ENCODE measurements around the gene CSTB.

CSTB gene

GRCh38 chr21:43811262-43812105 lies 35.4 kb upstream of the CSTB start:
- DNase-seq (ENCODE audit: extremely low read depth in 1 of 2, low read depth in 1 of 2): no peak

DNA sequence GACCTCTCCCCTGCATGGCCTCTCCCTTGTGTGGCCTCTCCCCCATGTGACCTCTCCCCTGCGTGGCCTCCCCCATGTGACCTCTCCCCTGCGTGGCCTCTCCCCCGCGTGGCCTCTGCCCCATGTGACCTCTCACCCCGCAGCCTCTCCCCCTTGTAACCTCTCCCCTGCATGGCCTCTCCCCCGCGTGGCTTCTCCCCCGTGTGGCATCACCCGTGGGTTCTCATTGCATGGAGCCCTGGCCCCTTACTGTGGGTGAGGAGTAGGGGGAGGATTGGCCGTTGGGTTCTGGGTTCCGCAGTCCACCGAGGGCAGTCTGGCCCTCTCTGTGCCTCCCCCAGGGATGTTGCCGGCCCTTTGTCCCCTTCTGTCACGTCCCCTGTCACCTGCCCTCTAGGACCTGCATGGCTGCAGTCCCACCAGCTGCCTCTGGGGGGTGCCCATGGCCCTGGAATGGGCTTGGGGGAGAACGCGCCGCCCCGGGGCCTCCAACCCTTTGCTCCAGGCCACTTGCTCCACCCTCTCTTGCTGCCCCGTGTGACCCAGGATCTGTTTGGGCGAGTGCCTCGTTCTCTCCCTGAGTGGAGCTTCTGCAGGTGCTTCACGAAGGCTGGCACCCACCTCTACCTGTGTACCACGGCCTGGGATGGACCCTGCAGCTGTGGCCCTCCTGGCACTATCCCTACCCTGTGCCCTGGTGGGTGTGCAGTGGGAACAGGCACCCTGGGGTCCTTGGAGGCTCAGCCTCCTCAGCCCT lies 34.6 kb upstream of the CSTB start:
- DNase-seq (ENCODE audit: extremely low read depth in 1 of 2, low read depth in 1 of 2): peak; percentile 60 to 79

DNA sequence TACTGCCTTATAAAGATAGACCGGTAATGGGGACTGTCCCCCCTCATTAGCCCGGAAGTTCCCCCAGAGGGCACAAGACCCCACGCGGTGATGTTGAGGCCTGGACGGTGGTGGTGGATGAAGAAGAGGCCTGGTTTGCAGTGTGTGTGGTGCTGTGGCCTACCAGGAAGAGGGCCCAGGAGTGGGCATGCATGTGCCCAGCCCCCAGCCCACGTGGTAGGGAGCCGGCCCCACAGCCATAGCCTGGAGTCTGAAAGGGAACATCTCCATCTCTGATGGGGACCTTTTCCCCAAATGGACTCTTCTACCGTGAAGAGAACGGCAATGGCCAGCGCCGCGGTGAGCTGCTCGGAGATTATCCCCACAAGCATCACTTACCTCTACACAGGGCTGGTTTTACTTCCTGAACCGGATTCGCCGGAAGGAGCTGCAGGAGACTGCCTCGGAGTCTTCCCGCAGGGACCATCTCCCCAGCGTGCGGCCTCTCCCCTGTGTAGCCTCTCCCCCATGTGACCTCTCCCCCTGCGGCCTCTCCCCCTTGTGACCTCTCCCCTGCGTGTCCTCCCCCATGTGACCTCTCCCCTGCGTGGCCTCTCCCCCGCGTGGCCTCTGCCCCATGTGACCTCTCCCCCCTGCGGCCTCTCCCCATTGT lies 33.9 kb upstream of the CSTB start:
- no peak for DNase-seq (ENCODE audit: extremely low read depth in 1 of 2, low read depth in 1 of 2)

- DNase-seq (ENCODE audit: extremely low read depth in 1 of 2, low read depth in 1 of 2): no peak
These were observed 33.3 kb upstream of the CSTB start for GRCh38 chr21:43809346-43809799.

- no peak for DNase-seq (ENCODE audit: extremely low read depth in 1 of 2, low read depth in 1 of 2)
These were observed 32.7 kb upstream of the CSTB start for GRCh38 chr21:43808832-43809251.

GRCh38 chr21:43808367-43808766 lies 32.3 kb upstream of the CSTB start:
- DNase-seq (ENCODE audit: extremely low read depth in 1 of 2, low read depth in 1 of 2): no peak

DNA sequence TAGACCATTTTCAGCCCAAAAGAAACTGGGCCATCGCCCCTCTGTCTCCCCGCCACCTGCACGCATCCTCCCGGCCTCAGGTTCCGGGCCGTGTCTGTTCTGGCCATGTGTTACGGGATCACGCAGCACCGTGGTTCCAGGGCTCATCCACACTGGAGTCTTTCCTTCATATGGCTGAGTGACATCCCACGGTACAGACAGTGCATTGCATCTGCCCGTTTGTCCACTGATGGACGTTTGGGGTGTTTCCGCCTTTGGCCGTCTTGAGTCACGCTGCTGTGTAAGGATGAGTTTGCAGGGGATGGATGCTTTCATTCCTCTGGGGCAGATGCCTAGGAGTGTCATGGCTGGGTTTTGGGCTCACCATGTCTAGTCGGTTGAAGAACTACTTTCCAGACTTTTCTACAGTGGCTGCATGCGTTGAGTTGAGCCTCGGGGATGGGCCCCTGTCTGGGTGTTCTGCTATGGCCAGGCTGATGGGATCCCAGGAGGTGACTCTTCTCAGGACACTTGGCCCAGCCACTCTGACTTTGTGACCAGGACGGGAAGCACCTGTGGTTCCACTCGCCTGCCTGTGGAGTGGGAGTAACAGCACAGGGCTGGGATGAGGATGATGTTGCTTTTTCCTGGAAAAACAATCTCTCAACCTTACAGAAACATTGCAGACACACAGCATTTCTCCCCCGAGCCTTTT lies 30.1 kb upstream of the CSTB start:
- no peak for DNase-seq (ENCODE audit: extremely low read depth in 1 of 2, low read depth in 1 of 2)

- DNase-seq (ENCODE audit: extremely low read depth in 1 of 2, low read depth in 1 of 2): no peak
These were observed 29.2 kb upstream of the CSTB start for GRCh38 chr21:43805275-43805800.

GRCh38 chr21:43803558-43804300 lies 27.6 kb upstream of the CSTB start:
- DNase-seq (ENCODE audit: extremely low read depth in 1 of 2, low read depth in 1 of 2): no peak

GRCh38 chr21:43802713-43803313 lies 26.7 kb upstream of the CSTB start:
- DNase-seq (ENCODE audit: extremely low read depth in 1 of 2, low read depth in 1 of 2): no peak

GRCh38 chr21:43801006-43801783 lies 25.1 kb upstream of the CSTB start:
- no peak for DNase-seq (ENCODE audit: extremely low read depth in 1 of 2, low read depth in 1 of 2)

GRCh38 chr21:43800566-43800965 lies 24.5 kb upstream of the CSTB start:
- DNase-seq (ENCODE audit: extremely low read depth in 1 of 2, low read depth in 1 of 2): no peak

DNA sequence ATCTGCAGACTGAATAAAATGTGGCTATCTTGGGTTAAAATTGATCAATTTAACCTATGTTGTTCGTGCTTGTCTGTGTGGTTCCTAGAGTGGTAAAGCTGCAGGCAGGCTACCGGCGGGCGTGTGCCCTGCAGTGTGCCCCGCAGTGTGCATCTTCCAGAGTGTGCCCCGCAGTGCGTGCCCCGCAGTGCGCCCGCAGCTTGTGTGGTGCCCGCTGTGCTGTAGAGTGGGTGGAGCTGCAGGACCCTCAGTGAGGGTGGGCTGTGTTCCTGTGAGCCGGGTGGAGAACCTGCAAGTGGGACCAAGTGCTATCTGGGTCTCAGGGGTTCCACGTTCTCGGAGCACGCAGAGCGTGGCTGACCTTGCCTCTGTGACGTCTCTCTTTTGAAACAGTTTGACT lies 24.0 kb upstream of the CSTB start:
- DNase-seq (ENCODE audit: extremely low read depth in 1 of 2, low read depth in 1 of 2): no peak

GRCh38 chr21:43799301-43799840 lies 23.3 kb upstream of the CSTB start:
- DNase-seq (ENCODE audit: extremely low read depth in 1 of 2, low read depth in 1 of 2): no peak

DNA sequence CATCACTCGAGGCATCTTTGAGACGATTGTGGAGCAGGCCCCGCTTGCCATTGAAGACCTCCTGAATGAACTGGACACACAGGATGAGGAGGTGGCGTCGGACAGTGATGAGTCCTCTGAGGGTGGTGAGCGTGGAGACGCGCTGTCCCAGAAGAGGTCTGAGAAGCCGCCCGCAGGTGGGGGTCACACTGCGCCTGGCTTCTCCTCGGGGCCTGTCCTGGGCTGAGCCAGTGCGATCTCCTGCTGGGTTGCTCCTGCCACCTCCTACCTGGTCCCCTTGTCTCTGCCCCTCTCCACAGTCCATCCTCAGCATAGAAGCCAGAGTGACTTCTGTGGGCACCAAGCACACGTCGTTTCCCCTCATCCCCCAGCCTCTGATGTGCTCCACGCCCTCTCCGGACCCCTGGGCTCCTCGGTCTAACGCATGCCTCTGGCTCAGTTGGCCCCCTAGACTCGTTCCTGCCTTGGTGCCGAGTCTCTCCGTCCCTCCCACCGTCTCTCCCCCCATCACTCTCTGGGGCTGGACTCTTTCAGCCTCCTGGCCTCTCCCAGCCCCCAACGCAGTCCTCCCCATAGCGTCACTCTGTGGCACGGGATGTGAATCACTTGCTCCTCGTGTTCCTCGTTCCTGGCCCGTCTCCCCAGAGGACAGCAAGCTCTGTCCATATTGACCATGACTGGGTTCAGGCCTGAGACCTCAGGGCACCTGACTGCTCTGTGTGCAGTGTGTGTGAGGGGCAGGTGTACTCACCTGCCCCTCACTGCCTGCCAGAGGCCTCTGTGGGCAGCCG lies 22.0 kb upstream of the CSTB start:
- DNase-seq (ENCODE audit: extremely low read depth in 1 of 2, low read depth in 1 of 2): no peak

DNA sequence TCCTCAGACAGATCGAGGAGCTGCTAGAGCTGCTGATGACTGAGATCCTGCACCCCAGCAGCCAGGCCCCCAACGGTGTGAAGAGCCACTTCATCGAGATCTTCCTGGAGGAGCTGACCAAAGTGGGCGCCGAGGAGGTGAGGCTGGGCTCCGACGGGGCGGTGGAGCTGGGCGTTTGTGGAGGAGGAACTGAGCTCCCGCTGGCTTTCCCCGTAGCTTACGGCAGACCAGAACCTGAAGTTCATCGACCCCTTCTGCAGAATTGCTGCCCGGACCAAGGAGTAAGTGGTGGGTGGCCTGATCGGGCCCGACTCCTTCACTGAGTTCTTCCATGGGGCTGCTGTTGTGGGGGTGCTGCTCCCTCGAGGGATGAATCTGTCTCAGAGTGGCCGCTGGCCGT lies 21.3 kb upstream of the CSTB start:
- DNase-seq (ENCODE audit: extremely low read depth in 1 of 2, low read depth in 1 of 2): no peak

DNA sequence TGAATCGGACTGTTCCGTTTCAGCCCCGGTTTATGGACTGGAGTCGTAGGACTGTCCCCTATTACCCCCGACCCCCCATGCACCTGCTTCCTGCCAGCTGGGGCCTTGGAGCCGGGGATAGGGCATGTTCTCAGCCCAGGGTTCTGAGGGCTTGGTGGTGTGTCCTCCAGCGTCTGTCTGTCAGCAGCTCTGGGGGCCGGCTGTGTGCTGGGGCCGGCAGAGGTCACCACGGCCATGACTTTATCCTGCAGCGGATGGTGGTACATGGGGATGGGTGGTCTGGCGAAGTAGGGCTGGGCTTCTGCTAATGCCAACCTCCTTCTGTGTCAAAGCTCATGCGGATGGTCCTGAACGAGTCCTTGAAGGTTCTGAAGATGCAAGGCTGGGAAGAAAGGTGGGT lies 18.7 kb upstream of the CSTB start:
- no peak for DNase-seq (ENCODE audit: extremely low read depth in 1 of 2, low read depth in 1 of 2)

DNA sequence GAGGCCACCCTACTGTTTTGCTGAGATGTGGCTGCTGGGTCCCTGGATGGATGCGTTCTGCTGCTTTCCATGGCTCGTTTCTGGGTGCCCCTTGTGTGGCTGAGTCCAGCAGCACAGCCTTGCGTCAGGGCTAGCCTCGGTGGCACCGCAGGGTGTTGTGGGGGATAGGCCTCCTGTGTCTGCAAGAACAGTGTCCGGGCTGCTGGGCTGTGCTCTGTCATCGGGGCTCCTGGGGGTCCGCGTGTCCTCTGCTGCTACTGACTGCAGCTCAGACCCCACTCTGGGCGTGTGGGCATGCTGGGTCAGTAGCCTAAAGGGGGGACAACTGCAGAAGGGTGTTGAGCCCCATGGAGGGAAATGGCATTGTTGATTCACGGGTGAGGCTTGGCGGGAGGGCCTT lies 18.2 kb upstream of the CSTB start:
- no peak for DNase-seq (ENCODE audit: extremely low read depth in 1 of 2, low read depth in 1 of 2)

Measured in activated CD8-positive, alpha-beta memory T cell treated with anti-CD3 and anti-CD28 coated beads for 1 hour (primary cell).